GM21723 (cell line): Measurements from ENCODE around the gene PHACTR2.

Experiments used
- ATAC-seq: cut with Tn5 transposase; IDR thresholded peaks from one replicate; pipeline ENCODE4 v1.9.1; 2021; ENCODE audit warnings: mild to moderate bottlenecking, moderate library complexity; ENCODE audit not compliant: unreplicated experiment

The PHACTR2 gene

DNA sequence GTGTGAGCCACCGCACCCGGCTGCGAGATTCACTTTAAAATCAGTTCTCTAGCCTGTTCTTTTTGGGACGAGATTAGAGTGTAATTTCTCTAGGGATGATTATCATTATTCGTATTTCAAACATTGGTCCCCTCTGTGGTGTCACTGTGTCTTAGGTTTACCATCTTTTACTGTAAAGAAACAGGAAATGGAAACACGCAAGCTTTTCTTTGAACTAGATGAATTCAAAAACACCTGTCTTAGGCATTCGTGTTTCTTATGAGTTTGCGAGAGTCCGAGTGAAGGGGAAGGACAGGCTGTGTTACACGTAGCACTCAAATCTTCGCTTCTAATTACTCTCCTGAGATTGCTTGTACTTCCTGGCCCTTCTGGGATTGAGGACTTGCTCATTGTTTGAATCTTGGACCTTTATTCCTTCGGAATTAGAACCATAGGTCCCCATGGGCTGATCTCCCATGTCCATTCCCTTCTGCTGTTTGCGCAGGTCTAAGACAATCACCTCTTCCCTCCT, 61.6 kb downstream of the PHACTR2 start:
- no peak for ATAC-seq

DNA sequence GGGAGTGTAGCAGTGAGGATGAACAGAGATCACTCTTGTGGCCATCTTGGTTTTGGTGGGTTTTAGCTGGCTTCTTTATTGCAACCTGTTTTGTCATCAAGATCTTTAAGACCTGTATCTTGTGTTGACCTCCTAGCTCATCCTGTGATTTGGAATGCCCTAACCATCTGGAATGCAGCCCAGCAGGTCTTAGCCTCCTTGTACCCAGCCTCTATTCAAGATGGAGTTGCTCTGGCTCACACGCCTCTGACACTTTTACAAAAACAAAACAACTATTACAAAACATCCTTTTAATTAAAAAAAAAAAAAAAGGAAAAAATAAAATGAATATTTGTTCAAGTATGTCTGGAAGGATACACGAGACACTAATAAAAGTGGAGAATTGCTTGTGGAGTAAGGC, 62.4 kb downstream of the PHACTR2 start:
- ATAC-seq = no peak

DNA sequence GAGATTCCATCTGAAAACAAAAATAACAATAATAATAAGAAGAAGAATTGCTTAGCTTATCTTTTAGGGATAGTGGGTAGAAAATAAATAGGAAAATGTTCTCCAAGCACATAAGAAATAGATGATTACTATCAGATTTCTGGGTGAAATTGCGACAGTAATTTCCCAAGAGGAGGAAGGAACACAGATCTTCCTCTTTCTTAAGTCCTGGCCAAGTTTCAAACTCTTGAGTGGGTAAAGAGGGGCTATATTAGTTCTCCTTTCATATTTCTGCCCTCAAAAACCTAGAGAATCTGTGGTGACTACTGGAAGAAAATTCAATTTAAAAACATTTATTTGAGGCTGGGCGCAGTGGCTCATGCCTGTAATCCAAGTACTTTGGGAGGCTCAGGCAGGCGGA, 63.7 kb downstream of the PHACTR2 start:
- no peak for ATAC-seq

DNA sequence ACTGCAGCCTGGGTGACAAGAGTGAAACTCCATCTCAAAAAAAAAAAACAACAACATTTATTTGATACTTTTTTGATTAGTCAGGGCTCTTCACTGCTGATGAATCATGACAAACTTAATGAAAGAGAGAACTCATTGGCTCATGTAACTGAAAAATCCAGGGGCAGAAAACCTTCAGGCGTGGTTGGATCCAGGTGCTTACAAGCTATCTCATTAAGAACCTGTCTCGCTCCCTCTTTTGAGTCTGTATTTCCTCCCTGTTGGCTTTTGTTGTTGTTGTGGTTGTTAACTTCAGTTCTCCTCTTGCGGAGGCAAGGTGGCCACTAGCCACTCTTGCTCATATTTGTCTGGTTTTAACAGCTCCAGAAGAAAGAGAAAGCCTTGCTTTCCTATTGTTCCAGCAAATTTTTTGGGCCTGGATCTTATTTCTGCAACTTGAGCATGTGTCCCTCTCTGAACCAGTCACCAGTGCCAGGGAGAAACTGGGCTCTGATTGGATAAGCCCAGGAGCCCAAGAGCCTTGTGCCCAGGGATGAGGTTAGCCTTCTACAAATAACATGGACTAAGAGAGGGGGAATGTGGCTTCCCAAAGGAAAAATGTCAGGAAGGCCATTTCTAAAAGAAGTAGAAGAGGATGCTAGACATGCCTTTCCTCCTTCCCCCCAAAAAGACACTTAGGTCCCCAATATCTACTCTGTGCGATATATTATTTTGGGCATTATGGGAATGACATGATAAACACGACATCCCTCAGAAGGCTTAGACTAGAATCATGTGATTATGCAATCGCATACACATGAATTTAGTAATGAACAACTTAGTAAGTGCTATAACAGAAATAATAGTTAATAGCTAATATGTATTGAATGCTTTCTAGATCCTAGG, 64.5 kb downstream of the PHACTR2 start:
- ATAC-seq = no peak

DNA sequence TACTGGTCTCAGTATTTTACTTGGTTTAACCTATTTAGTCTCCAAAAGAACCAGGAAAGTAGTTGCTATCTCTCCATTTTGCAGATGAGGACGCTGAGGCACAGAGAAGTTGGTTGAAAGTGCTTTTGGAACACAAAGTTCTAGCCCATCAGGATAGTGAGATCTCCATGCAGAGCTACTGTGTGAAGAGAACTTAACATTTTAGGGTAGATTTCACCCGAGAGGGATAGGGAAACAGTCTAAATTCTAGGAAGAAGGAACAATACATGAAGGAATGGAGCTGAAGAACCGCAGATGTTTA, 65.1 kb downstream of the PHACTR2 start:
- no peak for ATAC-seq

DNA sequence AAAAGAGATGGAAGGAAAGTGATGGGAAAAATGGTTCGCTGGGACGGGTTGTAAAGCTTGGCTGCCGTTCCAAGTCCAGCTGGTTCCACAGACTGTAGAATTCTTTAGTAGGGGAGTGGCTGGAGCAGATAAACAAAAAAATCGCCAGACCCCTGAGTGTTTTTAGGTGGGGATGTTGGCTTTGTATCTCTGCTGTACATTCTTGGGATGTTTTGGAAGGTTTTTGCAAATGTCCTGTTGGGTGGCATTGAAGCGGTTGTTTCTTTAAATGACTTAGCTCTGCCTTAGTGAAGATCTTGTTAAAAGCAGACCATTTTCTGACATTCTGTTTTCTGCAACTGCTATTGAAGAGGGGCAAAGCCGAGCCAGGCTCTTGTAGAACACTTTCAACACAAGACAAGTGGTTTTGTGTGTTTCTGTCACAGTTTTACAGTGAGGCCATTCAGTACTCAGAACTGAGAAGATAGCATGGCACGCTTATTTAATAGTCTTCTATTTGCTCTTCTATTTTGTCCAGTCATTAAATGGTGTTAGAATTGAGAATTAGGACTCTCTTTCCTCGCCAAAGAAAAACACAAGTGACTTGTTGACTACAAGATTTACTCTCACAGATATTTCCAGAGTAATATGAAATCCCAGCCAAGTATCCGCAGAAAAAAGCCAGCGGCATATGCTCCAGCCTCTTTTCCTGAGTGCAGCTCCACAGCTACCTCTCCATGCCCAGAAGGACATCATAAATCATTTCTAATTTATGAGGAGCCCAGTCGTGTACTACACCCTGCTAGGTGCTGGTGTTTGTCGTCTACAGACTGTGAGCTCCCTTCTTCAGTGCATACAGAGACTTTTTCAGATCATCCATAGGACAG, 65.8 kb downstream of the PHACTR2 start:
- no peak for ATAC-seq

DNA sequence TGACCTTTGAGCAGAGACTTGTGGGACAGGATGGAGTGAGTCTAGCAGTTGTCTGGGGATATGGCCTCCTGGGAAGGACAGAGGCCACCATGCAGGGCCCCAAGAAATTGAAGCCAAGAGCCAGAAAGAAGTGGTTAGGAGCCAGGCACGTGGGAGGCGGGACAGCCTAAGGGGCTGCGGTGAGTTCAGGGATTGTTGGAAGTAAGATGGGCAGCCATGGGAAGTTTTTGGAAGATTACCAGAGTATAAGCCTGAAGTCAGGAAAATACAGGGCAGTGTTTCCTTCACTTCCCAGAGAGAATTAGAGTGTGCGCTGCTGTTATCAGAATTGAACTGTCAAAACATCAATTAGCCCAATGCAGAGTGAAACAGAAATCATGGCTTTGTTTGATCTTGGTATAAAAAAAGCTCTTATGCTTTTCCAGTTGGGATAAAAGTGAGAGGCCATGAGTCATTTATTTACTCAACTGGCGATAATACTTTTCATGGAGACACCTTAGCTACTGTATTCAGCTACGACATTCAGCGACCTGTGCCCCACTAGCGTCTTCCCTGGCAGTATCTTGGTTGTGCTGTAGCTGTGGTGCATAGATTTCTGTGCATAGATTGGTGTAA, 66.9 kb downstream of the PHACTR2 start:
- no peak for ATAC-seq

DNA sequence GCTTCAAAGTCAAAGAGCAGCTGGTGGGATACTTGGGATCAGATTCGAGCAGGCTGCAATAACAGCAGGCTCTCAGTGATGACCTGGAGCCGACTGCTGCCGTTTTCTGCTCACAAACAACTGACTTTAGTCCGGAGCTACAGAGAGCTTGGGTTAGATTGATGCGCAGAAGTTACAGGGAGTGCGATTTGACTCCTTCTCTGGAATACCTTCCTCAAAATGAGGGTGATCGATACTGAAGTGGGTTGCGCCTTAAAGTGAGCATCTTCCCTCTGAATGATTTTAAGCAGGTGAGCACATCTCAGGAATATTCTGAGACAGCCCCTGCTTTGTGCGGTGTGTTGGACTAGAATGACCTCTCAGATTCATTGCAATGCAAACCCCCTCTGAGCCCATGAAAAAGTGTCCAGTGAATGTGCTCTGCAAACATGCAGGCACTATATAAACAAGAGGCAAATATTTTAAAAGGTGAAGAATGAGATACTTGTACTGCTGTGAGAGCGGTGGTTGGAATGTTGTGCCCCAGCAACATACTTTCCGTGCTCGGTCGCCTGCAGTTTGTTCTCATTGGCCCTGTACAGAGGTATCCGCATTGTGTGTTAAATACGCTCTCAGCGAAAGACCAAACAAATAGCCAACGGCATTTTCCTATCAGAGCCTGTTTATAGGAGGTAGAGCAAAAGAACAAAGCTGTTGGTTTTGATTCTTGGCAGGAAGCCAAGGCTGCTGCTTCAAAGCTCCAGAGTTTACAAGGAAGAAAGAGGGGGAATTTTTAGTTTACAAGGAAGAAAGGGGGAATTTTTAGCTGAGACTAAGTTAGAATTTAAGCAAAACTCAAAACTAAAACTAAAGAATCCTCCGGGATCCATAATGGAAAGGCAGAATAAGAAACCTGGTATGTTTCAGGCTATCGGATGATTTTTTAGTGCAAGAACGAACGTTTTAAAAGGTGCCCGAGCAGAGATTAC, 67.7 kb downstream of the PHACTR2 start:
- no peak for ATAC-seq

DNA sequence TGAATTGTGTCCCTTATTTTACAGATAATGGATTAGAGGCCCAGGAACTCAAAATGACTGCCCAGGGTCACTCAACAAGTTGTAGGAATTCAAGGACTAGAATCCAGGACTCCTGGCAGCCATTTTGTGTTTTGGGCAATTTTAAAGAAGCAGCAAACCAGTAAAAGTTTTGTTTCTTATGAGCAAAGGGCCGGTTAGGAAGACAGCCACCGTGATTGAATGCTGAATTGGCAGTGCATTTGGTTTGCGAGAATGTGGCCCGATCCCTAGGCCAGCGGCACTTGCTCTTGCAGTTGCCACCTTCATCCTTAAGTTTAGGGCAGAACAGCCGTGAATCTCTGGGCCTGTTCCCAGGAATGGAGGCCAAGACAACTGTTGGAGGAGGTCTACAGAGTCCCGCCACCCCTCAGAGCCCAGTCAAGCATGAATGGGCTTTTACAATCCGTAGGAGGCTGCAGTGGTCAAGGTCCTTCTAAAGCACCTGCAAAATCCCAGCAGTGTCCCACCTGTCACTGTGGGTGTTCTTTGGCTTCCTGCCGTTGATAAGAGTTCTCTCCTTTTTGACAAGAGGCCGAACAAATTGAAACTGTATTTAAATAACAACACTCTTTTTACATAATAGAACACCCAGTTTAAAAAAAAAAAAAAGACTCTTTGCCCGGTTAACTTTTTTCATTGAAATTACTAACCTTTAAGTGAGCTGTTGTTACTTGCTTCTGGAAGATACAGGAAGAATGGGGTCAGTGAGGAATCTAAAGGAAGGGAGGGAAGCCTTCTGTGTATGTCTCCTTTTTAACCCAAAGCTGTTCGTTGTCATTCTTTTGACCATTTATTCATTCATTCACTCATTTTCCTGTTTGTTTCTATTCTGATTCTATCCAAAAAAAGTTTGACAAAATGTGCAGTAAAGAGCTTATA, 68.7 kb downstream of the PHACTR2 start:
- no peak for ATAC-seq

DNA sequence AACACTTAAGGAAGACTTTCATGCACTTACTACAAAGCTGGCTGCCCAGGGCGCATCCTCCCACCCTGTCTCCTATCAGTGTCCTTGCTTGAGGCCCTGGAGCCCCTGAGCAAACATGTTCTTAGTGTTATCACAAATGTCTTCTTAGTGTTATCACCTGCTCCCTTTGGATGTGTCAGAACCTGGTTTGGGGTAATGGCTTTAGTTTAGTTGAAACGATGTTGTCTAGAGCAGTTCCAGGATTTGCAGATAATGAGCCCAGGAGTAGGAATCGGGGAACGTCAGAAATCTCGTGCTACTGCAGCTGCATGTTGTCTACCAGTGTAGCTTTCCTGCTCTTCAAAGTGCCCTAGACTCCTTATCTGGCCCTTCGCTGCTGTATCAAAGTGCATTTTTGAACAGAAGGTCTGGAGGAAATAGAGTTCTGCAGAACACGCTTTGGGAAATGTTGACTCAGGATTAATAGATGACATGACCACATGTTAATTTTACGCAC, 69.6 kb downstream of the PHACTR2 start:
- no peak for ATAC-seq

DNA sequence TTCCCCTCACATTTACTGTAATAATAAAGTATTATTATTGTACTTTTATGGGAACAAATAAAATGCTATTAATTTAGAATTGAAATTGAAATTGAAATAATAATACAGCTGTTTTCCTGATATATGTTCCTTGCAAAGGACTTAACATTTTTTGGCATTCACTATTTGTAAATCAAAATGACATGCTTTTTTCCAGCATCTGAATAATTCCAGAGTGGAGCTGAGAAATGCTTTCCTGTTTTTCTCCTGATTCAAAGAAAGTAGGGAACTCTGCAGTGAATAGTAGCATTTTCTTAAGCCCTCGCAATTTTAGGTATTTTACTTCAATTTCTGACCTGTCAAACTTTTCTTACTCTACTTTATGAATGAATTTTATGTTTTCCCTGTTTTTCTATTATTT, 72.1 kb downstream of the PHACTR2 start:
- ATAC-seq = no peak

DNA sequence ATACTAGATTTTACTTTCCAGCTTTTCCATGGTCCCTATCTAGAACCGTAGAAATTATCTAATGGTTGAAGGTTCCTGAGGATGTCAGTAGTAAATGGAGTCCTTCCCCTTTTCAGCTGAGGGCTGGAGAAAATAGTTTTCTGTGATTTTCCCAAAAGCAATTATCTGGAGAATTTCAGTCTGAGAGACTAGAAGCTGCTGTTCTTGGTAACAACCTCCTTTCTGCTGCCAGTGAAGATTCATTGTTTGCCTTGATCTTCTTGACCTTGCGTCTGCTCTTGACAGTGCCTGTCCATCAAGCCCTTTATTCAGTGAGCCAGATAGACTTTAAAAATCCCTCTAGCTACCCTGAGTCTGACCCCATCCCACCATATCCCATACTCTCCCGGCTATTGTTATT, 73.1 kb downstream of the PHACTR2 start:
- ATAC-seq = no peak

DNA sequence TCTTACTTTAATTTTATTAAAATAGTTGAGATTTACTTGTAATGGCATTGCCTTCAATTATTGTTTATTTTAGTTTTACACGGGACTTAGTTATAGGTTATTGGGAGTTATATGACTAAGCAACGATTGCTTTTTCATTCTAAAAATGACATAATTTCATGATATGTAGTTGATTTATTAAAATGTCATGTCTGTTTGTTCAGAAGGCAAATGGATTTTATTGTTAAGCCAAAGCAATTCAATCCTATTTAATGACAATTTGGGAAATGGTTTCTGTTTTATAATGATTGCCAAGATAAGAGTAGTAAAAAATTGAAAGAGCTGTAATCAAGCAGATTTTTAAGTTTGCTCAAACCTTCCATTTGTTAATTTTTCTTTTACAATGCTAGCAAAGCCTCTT, 74.7 kb downstream of the PHACTR2 start:
- no peak for ATAC-seq

DNA sequence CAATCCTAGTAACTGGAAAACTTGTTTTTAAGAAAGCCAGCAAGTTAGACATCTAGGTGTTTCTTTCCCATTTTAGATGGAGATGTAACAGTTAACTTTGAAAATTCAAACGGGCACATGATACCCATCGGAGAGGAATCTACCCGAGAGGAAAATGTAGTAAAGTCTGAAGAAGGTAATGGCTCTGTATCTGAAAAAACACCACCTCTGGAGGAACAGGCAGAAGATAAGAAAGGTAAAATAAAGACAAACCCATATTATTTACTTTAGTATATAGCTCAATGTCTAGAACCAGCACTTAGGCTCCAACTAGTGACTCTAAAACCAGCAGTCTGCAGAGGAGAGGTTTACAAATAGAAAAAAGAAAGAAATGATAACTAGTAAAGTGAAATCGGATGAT, 75.9 kb downstream of the PHACTR2 start:
- no peak for ATAC-seq

DNA sequence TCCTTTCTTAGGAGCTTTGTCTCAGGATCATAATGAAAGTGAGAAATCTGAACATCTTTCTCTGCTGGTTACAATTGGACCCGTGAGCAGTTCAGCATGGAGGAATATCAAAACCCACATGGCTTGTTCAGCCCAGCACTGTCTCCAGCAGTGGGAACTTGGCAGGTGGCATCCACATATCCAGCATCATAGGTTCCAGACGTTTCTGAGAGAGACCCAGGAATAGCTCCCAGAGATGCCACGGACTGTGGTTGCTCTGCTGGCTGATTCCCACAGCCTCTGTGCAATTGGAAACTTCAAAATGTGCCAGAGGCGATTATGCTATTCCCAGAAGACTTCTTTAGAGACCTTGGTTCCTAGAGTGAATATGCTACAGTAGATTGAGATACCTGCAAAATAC, 76.4 kb downstream of the PHACTR2 start:
- ATAC-seq = no peak

DNA sequence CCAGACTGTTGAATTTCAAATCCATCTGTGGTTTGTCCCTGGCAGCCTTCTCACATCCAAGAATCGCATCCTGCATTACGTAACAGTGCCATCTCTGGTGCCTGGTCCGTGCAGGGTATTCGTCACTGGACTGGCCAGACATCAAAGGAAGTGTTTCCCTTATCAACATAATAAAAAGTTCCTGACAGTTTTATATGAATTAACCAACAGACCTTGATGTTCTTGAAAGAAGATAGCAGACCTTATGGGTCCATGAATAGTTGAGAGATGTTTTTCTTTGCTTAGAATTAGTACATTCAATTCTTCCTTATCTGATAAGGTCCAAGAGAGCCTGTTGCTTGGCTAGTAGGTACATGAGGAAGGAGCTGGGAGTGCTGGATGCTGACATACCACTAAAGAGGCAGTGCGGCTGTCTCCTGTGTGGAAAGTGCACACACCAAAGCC, 77.6 kb downstream of the PHACTR2 start:
- ATAC-seq = no peak

DNA sequence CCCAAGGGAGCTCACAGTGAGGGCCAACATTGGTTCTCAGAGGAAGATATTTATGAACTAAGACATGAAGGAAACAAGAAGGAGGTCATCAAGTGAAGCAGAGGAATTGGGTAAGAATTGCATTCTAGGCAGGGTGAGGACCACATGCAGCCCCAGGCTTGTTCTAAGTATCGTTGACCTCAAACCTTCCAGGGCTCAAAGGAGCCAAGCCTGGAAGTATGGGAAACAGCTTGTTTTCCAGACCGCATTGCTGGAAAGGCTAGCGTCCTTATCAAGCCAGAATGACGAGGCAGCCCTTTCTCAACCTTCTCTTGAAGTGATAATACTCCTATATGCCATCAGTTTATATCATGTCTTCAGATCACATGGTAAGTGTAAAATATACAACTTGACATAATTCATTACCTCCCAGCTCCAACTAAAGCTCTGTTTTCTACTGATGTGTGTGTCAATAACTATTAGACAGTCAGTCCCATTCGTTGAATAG, 79.6 kb downstream of the PHACTR2 start:
- no peak for ATAC-seq

DNA sequence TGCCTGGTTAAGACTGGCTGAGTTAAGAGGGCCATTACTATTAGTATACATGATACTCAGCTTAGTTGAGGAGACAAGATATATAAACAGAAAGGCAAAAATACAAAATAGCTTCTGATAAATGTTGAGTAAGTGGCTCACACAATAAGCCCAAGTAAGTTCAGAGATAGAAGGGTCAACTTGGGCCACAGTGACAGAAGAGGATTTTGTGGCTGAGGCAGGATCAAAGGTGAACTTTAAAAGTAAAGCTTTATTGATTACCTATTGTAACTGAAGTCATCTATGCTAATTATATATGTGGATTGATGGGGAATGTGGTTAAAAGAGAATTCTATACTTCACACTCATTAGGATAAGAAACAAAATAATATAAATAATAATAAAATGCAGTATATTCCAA, 80.8 kb downstream of the PHACTR2 start:
- no peak for ATAC-seq

DNA sequence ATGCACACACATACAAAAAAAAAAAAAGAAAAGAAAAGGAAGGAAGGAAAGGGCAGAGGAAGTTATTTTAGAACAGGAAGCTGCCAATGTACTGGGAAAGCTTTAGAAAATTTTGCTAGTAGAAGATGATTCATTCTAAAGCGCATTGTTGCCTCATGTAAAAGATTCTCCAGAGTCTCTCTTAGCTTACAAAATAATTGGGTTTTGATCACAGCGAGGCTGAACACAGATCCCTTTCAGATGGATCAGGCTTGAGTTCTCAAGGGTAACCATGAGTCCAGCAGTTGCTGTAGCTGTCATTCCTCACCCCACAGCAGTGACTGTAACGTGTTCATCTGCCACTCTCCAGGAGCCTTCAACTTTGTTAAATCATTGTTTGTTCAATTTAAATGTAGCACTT, 81.9 kb downstream of the PHACTR2 start:
- ATAC-seq = no peak
